Natural killer cell (primary cell): ENCODE measurements around the gene SULT4A1. TPM values are rescaled to one million over a fixed set of nuclear protein-coding genes. Genes with fewer than 3 reads are reported as not detected.

Experiments used
- ATAC-seq, 3 donors: fragments of 150-1000 bp in 2 of 3; fragments of 200-7000 bp in 1 of 3; cut with Tn5 transposase; 1 replicate in 1 of 3; 2 replicates in 2 of 3; pipeline ENCODE4 v1.10.0; 2021; ENCODE audit warnings: mild to moderate bottlenecking in 2 of 3, moderate library complexity in 2 of 3
- DNase-seq, 2 donors: peaks; one replicate each; pipeline versions ENCODE4 v3.0.0 to v3.0.0-alpha.2; 2013 to 2021; ENCODE audit warnings: mixed read lengths in 1 of 2
- H3K27ac ChIP-seq: one replicate; pipeline ENCODE4 v1.5.1; 2013; ENCODE audit warnings: mild to moderate bottlenecking, low read length
- H3K27me3 ChIP-seq: one replicate; pipeline ENCODE4 v1.6.1; 2013; ENCODE audit warnings: low read length; ENCODE audit not compliant: control insufficient read depth, insufficient read depth
- H3K36me3 ChIP-seq: one replicate; pipeline ENCODE4 v1.6.1; 2013; ENCODE audit warnings: low read length; ENCODE audit not compliant: control insufficient read depth, insufficient read depth
- H3K4me1 ChIP-seq: one replicate; pipeline ENCODE4 v1.6.1; 2013; ENCODE audit warnings: low read length; ENCODE audit not compliant: control insufficient read depth, insufficient read depth
- H3K4me3 ChIP-seq: one replicate; pipeline ENCODE4 v1.5.1; 2013; ENCODE audit warnings: low read length
- H3K9me3 ChIP-seq: one replicate; pipeline ENCODE4 v1.6.1; 2013; ENCODE audit warnings: low read length; ENCODE audit not compliant: control insufficient read depth, insufficient read depth
- H3K27ac Mint-ChIP-seq, 2 donors: one replicate each; pipeline ENCODE4 v1.8.0; 2022; ENCODE audit warnings: mild to moderate bottlenecking in 2 of 2, mixed read lengths in 2 of 2, moderate library complexity in 1 of 2
- H3K27me3 Mint-ChIP-seq, 2 donors: one replicate each; pipeline ENCODE4 v1.8.0; 2022; ENCODE audit warnings: low read depth in 2 of 2, mixed read lengths in 2 of 2
- H3K36me3 Mint-ChIP-seq: one replicate; pipeline ENCODE4 v1.8.0; 2022; ENCODE audit warnings: mixed read lengths
- H3K4me1 Mint-ChIP-seq, 2 donors: one replicate each; pipeline ENCODE4 v1.8.0; 2022; ENCODE audit warnings: mixed read lengths in 2 of 2
- H3K4me3 Mint-ChIP-seq: one replicate; pipeline ENCODE4 v1.8.0; 2022; ENCODE audit warnings: mild to moderate bottlenecking, moderate library complexity, mixed read lengths
- H3K9me3 Mint-ChIP-seq, 2 donors: one replicate each; pipeline ENCODE4 v1.8.0; 2022; ENCODE audit warnings: mixed read lengths in 2 of 2
- CTCF ChIP-seq: fragments of 200-600 bp; IDR thresholded peaks from one replicate; pipeline ENCODE4 v1.8.0; 2022; ENCODE audit warnings: antibody characterized with exemption
- WGBS: methylation state at CpG from one replicate; pipeline ENCODE4 v1.1.7; 2013; ENCODE audit warnings: missing lambda C conversion rate; ENCODE audit not compliant: insufficient coverage; 5-methylcytosine and 5-hydroxymethylcytosine counted together
- intact Hi-C: fragments of 100-400 bp; cut with micrococcal nuclease; formaldehyde crosslinking; loops from one replicate; pipeline ENCODE4 v1.14.2; 2022
- total RNA-seq, 4 donors: library from RNA; stranded (reverse); fragments of 120-200 nt in 1 of 4; gene quantifications; one replicate each; pipeline versions ENCODE4 v1.2.3 to v1.2.4, GENCODE V29; 2013 to 2022

The SULT4A1 gene
- total RNA-seq, 3 donors from 2014 or later (not counting 1 experiment from before 2014, with no cell fraction given): not detected

GRCh38 chr22:43884600-43885318 lies 22.4 kb upstream of the SULT4A1 start:
- no peaks in the 10 kb centered on the region for H3K27me3 ChIP-seq
- peaks cover 13% of the 10 kb centered on the region for H3K4me1 ChIP-seq
- peak overlapping the region; percentile 37 for H3K4me3 Mint-ChIP-seq
- DNase-seq: peak in 1 of 2 donors; percentile 56
- no peaks in the 10 kb centered on the region for H3K9me3 ChIP-seq
- intact Hi-C loops: loop anchor here (5.0 kb wide), 1 partner anchor 63 kb away; no protein-coding TSS in a partner anchor
- peaks cover 0 to 2% of the 10 kb centered on the region in 2 donors for H3K9me3 Mint-ChIP-seq
- H3K4me1 Mint-ChIP-seq: peaks cover 12 to 26% of the 10 kb centered on the region in 2 donors
- H3K36me3 Mint-ChIP-seq: no peaks in the 10 kb centered on the region
- 19% methylated on average over 18 of the region's 18 CpGs for WGBS
- H3K36me3 ChIP-seq: no peaks in the 10 kb centered on the region
- no peak overlapping the region for H3K27ac ChIP-seq
- H3K27ac Mint-ChIP-seq: no peak overlapping the region
- no peak overlapping the region for H3K4me3 ChIP-seq
- H3K27me3 Mint-ChIP-seq: peaks cover 20 to 22% of the 10 kb centered on the region in 2 donors
- ATAC-seq: peak; percentile 34 to 61 (median 34)
- TF ChIP-seq CTCF: peak; percentile 20

- peaks cover 13% of the 10 kb centered on the region for H3K4me1 ChIP-seq
- no peak overlapping the region for H3K27ac ChIP-seq
- Mint-ChIP-seq H3K4me3 (no peak overlapping the region), H3K4me1 (peaks cover 12 to 26% of the 10 kb centered on the region in 2 donors), H3K27ac (no peak overlapping the region), H3K27me3 (peaks cover 12 to 20% of the 10 kb centered on the region in 2 donors), H3K9me3 (peaks cover 0 to 2% of the 10 kb centered on the region in 2 donors), H3K36me3 (no peaks in the 10 kb centered on the region)
- TF ChIP-seq CTCF: no peak
- H3K27me3 ChIP-seq: no peaks in the 10 kb centered on the region
- H3K4me3 ChIP-seq: no peak overlapping the region
- WGBS: 88% methylated on average over 17 of the region's 17 CpGs
- no peaks in the 10 kb centered on the region for H3K36me3 ChIP-seq
- H3K9me3 ChIP-seq: no peaks in the 10 kb centered on the region
- intact Hi-C loops: loop anchor here (5.0 kb wide), 1 partner anchor 63 kb away; no protein-coding TSS in a partner anchor
- DNase-seq (no peak), ATAC-seq (no peak)
These were observed 21.6 kb upstream of the SULT4A1 start for GRCh38 chr22:43883719-43884415.

GRCh38 chr22:43883012-43883661 lies 20.8 kb upstream of the SULT4A1 start:
- Mint-ChIP-seq H3K27ac (no peak overlapping the region), H3K27me3 (peaks cover 9 to 17% of the 10 kb centered on the region in 2 donors), H3K4me3 (no peak overlapping the region), H3K4me1 (peaks cover 12 to 26% of the 10 kb centered on the region in 2 donors), H3K36me3 (no peaks in the 10 kb centered on the region), H3K9me3 (peaks cover 0 to 2% of the 10 kb centered on the region in 2 donors)
- DNase-seq (peak in 1 of 2 donors; percentile 74), ATAC-seq (peak in 2 of 3 donors; percentile 38 to 65)
- intact Hi-C loops: loop anchor here (5.0 kb wide), 1 partner anchor 64 kb away; no protein-coding TSS in a partner anchor
- Histone ChIP-seq H3K4me1 (peaks cover 13% of the 10 kb centered on the region), H3K9me3 (no peaks in the 10 kb centered on the region), H3K27ac (no peak overlapping the region), H3K36me3 (no peaks in the 10 kb centered on the region), H3K27me3 (no peaks in the 10 kb centered on the region), H3K4me3 (no peak overlapping the region)
- peak; percentile 29 for TF ChIP-seq CTCF
- 33% methylated on average over 14 of the region's 14 CpGs for WGBS
